Right forelimb (tissue), 1 donor: Measurements from ENCODE around the gene TASOR.

Experiments used
- DNase-seq: peaks from one replicate; pipeline ENCODE4 v3.0.0-alpha.2; 2018

Gene TASOR

GRCh38 chr3:56681984-56682461 is 1.0 kb downstream of the TASOR start:
- DNase-seq, result no peak

- DNase-seq, result no peak
Measured at GRCh38 chr3:56680054-56680580, 2.9 kb downstream of the TASOR start.

GRCh38 chr3:56677286-56677685 is 5.8 kb downstream of the TASOR start:
- no peak for DNase-seq

- DNase-seq, result no peak
Measured at GRCh38 chr3:56673781-56674457, 9.1 kb downstream of the TASOR start.

GRCh38 chr3:56667973-56668579 is 15.0 kb downstream of the TASOR start:
- DNase-seq, result no peak

GRCh38 chr3:56664823-56665222 is 18.2 kb downstream of the TASOR start:
- DNase-seq, result no peak

- no peak for DNase-seq
Measured at GRCh38 chr3:56655709-56656108, 27.4 kb downstream of the TASOR start.

GRCh38 chr3:56654460-56654859 is 28.6 kb downstream of the TASOR start:
- no peak for DNase-seq

- no peak for DNase-seq
Measured at GRCh38 chr3:56645407-56645806, 37.7 kb downstream of the TASOR start.

- no peak for DNase-seq
Measured at GRCh38 chr3:56633602-56634535, 49.2 kb downstream of the TASOR start.
